Stimulated activated CD4-positive, alpha-beta T cell treated with anti-CD3 and anti-CD28 coated beads, Interleukin-12 subunit alpha, Interleukin-12 subunit beta, amount 100 ng/mL, for 24 hours (primary cell): ENCODE data around the gene UQCR11.

Experiments
- DNase-seq, 2 experiments: peaks; one replicate each; pipeline ENCODE4 v3.0.0-alpha.2; 2020; ENCODE audit warnings: low read depth in 2 of 2

The UQCR11 gene

DNA sequence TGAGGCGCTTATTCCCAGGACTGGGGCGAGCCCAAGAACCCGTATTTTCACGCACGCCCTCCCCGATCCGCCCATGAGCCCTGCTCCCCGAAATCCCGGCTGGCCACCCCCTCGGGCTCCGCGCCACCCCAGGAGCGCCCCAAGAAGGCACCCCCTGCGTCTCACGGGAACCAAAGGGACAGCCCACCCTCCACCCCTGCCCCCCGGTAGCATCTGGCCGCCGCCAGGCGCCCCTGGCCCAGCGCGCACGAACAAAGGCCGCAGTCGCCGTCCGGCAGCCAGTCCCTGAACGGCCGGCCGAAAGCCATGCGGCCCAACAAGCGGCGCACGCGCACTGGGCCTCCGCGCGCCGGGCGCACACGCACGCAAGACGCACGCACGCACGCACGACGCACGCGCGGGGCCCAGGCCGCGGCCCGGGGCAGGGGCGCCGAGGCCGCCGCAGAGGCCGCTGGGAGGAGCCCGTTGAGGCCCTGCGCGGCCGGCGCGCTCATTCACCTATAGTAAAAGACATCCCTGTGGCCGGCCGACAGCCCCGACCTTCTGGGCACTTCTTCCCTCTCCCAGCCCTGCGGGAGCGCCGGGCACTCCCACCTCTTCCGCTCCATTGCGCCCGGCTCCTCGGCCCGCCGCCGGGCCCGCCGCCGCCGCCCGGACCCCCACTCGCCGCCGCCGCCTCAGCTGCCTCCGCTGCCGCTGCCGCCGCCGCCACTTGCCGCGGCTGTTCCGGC lies 13.1 kb downstream of the UQCR11 start:
- DNase-seq = peak; percentile 70

DNA sequence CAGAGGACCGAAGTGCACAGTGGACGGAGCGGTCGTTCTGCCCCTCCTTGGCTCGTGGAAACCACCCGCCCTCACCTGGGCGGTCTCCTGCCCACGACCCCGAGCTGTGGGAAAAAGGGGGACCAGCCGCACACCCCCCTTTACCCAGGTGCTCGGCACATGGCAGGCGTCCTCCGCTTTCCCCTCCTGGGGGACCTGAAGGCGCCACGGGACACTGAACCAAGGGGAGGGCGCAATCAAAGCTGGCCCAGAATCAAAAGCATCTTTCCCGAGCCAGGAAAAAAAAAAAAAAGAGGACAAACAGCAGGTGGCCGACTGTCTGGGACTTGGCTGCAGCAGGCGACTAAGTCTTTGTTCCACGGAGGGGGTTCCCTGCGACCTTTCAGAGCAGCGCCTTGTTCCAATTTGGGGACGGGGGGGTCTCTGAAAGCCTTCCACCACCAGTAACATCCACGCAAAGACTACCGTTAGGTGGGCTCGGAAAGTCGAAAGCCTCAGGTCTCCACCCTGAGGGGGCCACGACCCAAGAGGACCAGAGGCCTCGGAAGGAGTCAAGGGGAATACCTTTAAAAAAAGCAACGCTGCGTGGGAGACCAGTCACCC lies 13.7 kb downstream of the UQCR11 start:
- DNase-seq = peak in 1 of 2 experiments; percentile 19

DNA sequence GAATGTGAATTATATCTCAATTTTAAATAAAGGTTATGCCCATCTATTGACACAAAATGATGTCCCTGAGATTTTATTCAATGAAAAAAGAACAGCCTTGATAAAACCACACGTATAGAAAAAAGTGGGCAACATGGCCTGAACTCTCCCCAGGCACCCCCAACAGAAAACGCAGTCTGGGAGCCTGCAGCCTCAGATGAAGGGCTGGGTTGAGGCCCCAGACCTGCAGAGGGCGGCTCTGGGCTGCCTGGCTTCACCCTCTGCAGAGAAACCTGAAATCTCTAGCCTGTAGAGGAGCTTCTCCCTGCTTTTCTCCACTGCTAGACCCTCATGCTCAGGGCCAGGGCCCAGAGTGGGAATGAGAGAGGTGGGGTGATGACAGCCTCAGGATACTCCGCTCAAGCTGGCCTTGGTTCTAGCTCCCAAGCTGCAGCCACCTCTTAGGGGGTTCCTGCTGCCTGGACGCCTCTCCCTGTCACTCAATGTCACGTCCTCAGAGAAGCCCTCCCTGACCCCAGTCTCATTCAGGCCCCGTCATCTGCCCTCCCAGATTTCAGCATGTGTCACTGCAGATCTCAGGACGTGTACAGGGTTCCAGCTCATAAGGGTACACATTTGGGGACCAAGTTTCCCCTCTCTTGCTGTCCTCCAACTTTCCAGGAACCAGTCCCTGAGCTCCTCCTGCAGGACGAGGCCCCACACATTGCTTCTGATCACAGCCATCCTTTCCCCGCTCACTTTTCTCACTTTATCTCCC lies 14.4 kb downstream of the UQCR11 start:
- peak in 1 of 2 experiments; percentile 32 for DNase-seq

DNA sequence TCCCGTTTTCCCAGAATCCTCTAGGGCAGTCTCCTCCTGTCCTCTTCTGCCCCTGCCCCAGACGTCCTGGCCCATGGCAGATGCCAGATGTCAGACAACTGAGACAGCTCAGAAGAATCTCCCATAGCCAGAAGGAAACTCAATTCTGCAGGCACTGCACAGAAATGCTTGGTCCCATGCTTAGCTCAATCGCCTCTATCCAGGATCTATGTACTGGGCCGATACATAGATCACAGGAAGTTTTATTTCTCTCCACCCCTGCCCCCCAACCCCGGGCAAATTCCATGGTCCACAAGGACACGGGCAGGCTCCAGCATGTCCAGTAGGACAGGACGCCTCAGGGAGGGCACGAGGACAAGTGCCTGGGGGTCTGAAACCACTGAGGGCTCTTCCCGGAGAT lies 17.4 kb downstream of the UQCR11 start:
- no peak for DNase-seq

DNA sequence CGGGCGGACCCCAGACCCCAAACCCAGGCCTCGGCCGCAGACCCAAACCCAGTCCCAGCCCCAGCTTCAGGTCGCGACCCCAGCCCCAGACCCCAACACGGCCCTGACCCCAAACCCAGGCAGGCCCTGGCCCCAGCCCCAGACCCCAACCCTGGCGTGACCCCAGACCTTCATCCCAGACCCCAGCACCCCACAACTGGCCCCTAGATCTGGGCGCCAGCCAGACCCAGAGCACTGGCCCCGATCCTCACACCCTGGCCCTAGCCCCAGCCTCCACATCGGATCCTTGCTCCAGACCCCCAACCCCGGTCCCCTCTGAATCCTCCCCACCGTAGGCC lies 20.1 kb downstream of the UQCR11 start:
- no peak for DNase-seq

DNA sequence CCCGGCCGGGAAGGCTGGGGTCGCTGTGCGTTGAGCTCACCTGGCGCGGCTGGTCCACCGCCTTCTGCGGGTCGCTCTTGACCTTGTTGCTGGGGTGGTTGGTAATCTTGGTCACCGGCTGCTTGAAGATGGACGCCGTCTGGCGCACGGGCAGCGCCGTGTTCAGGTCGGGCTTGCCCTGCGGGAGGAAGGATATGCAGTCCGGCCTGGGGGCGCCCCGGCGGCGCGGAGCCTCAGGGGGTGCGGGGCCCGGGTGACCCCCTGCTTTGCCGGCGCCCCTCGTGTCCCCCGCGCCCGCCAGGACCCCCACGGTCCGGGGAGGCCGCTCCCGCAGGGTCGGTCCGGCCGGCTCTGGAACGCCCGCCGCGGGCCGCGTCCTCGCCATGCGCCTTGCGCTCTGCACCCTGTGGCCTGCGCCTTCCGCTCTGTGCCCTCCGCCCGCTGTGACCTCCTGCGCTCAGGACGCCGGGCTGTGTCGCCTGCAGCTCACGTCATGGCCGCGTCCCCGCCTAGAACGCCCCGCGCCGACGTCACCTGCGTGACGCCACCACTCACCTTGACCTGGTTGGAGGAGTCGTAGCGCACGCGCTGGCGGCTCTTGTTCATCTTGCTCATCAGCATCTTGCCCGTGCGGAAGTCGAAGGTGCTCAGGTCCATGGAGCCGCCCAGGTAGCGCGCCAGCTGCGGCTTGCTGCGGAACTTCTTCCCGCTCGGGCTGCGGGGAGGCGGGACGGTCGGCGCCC lies 20.6 kb downstream of the UQCR11 start:
- no peak for DNase-seq

DNA sequence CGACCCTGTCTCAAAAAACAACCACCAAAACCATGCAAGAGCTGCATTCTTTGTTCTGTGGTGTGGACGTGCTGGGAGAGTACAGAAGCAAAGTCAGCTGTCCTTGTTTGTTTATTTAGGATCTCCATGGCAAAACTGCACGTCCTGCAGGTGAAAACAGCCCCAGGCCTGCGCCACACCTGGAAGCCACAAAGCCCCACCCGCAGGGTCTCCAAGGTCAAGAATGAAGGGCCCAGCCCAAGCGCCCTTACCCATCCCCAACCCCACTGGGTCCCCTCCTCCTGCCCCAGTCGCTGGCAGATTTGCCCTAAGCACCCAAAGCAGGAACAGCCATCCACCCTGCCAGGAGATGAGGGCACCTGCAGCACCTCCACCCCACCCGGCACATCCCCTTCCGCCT lies 23.1 kb downstream of the UQCR11 start:
- DNase-seq = no peak

DNA sequence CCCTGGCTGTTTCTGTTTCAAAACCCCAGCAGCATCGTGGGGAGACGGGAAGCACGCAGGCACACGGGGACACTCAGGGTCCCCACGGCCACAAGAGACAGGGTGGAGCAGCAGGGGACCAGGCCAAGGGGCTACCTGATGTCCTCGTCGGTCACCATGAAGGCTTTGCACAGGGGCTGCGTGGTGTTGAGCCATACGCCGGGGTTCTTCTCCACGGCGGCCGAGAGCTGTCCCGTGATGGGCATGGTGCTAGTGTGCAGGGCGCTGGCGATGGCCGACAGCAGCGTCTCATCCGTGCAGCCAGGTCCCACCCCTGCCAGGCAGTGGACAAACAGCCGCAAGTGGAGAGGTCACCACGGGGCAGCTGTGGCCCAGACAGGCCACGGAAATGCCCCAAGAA lies 24.3 kb downstream of the UQCR11 start:
- DNase-seq = no peak

DNA sequence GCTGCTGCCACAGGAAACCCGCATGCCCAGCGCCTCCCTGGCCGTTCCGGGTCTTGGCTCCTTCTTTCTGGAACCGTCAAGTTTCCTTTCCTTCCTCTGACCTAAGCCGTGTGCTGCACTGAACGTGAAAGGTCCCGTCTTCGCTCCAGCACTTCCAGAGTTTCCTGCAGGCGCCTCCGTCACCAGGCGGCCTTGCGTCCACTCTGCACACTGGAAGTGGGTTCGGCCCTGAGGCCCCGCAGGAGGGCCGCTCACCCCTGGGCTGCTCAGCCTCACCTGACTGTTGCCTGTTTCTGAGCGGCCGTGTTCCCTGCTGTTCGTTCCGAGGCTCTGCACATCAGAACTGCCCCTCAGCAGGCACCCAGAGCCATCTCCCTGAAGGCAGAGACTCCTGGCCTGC lies 24.9 kb downstream of the UQCR11 start:
- no peak for DNase-seq

DNA sequence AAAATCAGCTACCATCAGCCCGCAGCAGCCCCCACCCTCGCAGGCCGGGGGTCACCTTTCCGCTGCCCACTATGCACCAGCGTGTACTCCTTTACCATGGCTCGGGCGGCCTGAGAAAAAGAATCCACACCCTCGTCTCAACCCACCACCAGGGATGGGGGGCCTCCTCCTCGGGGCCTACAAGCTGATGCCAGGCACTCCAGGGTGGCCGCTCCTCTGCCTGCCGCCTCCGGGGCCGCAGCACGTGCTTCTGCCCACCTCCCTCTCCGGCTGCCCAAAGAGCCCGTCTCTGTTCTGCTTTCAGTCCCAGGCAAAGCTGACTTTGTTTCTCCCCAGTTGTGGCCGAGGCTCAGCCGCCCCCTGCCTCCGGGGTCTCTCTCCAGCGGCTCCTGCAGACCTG lies 26.0 kb downstream of the UQCR11 start:
- no peak for DNase-seq

DNA sequence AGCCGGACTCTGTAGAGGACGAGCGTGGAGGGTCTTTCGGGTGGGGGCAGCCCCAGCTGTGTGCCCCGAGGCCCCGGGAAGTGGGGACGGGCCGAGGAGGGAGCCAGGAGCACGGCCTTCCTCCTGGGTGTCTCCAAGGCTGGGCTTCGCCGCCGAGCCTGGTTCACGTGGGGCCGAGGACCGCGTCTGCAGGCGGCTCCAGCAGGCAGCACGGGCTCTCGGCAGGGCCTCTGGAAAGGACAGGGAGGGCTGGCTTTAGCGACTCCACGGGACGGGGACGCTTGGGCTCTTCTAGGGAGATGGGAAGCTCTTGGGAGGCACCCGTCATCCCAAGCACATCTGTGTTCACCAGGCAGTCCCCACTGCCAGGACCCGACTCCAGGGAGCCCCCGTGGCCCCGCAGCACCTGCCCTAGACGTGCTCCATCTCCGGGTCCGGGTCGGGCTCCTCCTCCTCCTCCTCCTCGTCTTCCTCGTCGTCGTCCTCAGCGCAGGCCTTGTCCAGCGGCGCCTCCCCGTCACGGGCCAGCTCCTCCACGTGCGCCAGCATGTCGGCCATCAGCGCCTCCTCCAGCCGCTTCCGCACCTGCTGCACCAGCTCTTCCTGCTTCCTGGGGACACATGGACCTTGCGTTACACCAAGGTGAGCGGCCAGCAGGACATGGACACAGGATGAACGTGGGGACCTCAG lies 27.2 kb downstream of the UQCR11 start:
- no peak for DNase-seq

DNA sequence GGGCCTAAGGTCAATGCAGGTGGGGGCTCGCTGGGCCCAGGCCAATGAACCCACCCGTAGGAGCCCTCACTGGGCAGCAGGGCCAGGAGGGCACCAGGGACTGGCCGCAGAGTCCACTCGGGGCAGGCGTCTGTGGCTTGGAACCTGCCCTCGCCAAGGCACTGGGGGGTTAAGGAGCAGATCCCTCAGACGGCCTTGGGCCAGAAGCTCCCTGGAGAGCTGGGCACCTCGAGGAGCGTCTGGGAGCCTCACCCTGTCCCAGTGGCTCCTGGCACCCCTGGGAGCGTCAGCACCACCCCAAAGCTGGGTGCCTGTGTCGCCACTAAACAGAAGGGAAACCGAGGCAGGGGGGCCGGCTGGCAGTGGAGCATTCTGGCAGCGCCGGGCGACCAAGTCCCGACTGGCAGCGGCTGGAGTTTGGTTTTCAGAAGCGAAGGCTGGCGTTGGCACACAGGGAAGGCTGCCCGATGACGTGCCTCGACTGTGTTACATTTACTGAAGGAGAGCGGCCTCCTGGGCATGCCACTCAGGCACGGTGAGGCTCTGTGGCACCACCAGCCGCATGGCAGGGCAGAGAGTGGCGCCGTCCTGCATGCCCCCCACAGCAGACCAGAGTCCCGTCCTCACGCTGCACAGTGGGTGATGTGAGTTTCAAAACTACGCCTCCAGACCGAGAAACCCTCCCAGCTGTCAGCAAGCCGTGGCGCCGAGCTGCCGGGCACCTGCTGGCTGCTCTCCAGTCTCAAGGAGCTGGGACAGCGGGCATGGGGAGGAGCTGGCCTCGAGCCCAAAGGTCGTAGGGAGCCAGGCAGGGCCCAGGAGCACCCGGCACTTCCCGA lies 28.0 kb downstream of the UQCR11 start:
- no peak for DNase-seq

DNA sequence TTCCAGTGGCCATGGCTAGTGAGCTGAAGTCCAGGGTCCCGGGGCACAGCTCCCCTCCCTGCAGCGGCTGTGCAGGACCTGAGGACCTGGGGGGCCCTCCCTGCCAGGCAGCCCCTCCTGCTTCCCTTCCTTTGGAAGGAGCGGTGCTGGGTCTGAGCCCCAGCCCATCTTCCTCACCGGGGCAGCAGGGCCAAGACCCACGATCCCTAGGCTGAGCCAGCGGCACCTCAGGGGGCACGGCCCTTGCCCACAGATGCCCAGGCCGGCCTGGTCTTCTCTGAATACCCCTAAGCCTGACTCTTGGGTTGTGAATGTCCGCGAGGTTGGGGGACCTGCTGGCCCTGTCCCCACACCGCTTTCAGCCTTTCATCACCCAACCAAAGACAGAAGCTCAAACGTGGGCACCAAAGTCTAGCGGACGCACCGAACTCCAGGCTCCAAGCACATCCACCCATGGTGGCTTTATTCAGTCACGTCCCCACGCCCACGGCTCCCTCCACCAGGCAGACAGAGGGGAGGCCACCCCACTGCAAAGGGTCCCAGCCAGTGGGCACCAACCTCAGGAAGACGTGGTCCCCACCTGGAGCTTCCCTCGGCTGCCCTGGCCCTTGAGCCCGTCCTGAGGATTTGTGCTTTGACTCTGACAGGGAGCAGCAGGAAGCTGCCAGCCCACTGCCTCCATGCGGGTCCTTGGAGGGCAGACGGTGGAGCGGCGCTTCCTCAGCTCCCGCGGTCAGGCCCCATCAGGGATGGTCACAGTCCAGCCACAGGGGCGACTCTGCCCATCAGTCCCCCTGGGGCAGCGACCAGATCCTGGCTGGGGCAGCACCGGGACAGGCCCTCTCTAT lies 28.8 kb downstream of the UQCR11 start:
- DNase-seq = no peak

DNA sequence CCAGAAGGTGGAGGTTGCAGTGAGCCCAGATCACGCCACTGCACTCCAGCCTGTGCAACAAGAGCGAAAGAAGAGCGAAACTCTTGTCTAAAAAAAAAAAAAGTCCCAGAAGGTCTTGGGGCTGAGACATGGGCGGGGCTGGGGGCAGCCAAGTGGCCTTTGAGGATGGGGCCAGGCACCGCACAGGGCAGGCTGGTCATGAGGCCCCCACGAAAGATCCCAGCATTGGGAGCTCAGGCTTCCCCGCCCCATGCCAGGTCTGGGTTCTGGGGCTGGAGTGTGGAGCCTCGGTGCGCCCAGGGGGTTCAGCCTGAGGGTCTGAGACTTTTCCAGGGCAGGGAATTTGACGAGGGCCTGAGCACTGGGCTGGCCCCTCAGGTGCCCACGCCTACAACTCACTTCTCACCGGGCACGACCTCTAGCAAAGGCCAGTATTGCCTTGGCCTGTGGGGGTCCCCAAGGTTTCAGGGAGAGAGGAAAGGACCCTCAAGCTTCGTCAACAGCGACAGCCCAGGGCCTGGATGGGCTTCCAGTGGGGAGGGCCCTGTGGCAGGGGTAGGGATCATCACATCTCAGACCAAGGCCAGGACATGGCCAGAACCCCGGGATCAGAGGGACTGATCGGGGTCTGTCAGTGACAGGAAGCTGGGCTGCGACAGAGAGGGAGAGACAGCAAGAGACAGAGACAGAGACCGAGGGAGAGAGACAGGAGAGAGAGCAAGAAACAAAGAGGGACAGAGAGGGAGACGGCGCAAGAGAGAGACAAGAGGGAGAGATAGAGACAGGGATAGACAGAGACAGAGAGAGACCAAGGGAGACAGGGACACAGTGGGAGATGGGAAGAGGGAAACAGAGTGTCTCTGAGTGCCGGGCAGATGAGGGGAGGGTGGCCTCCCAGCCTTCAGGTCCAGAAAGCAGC lies 29.7 kb downstream of the UQCR11 start:
- DNase-seq = no peak

DNA sequence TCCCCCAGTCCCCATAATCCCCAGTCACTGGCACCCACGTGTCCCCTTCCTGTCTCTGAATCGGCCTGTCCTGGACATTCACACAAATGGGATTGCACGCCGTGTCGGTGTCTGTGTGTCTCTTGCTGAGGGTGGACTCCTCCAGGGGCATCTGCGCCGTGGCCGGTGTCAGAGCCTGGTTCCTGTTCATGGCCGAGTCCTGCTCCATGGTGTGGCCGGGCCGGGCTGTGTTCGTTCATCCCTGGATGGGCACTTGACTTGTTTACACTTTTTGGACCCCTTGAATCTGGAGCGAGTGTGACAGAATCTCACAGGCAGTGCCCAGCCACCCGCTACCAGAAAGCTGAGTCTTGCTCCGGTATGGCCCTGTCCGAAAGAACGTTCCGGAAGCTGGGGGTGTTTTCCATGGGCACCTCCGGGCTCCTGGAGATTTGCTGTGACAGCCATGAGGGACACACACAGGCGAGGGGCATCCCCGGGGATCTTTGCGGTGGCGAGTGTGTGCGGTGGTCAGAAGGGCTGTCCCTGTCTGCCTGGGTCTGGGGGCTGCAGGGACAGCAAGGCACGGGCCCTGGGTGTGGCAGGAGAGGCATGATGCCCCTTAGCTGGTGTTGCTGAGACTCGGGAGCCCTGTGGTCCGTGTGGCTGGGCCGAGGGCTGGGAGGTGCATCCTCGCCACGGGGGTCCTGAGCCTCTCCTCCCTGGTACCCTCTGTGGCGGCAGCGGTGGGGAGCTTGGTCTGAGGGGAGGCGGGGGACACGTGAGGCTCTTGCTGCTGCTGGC lies 30.7 kb downstream of the UQCR11 start:
- DNase-seq = no peak

DNA sequence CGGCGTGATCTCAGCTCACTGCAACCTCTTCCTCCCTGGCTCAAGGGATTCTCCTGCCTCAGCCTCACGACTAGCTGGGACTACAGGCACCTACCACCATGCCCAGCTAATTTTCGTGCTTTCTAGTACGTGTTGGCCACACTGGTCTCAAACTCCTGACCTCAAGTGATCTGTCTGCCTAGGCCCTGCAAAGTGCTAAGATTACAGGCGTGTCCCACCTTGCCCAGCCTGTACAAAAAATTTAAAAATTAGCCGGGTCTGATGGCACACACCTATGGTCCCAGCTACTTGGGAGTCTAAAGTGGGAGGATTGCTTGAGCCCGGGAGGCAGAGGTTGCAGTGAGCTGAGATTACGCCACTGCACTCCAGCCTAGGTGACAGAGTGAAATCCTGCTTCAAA lies 32.5 kb downstream of the UQCR11 start:
- no peak for DNase-seq

DNA sequence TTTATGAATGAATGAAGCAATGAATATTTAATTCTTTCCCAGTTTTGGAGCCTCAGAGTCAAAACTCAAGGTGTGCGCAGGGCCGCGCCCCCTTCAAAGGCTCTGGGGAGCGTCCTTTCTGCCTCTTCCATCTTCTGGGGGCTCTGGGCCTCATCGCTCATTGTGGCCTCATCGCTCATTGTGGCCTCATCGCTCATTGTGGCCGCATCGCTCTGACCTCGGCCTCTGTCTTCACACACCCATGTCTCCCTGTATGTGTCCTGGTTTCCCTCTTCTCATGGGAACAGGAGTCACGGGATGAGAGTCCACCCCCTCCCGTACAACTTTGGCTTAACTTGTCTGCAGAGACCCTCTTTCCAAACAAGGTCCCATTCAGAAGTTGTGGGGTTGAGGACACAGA lies 33.9 kb downstream of the UQCR11 start:
- DNase-seq = no peak

DNA sequence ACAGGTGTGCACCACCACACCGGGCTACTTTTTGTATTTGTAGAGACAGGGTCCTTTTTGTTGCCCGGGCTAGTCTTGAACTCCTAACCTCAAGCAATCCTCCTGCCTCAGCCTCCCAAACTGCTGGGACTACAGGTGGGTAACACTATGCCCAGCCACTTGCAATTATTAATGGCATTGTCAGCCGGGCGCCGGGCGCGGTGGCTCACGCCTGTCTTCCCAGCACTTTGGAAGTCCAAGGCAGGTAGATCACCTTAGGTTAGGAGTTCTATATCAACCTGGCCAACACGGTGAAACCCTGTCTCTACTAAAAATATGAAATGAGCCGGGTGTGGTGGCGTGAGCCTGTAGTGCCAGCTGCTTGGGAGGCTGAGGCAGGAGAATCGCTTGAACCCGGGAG lies 34.4 kb downstream of the UQCR11 start:
- DNase-seq = no peak
